WI38 (cell line): ENCODE measurements around the gene GRIK3.

Experiments
- H3K4me3 ChIP-seq: 2 replicates; pipeline ENCODE4 v1.5.1; 2011; ENCODE audit warnings: low read depth, mild to moderate bottlenecking, control low read depth, low read length
- TF ChIP-seq, protein P1 (sequence below): IDR thresholded peaks from 2 replicates; pipeline ENCODE4 v1.5.1; 2012; ENCODE audit warnings: low read depth, mild to moderate bottlenecking, control low read depth, low read length

The GRIK3 gene

DNA sequence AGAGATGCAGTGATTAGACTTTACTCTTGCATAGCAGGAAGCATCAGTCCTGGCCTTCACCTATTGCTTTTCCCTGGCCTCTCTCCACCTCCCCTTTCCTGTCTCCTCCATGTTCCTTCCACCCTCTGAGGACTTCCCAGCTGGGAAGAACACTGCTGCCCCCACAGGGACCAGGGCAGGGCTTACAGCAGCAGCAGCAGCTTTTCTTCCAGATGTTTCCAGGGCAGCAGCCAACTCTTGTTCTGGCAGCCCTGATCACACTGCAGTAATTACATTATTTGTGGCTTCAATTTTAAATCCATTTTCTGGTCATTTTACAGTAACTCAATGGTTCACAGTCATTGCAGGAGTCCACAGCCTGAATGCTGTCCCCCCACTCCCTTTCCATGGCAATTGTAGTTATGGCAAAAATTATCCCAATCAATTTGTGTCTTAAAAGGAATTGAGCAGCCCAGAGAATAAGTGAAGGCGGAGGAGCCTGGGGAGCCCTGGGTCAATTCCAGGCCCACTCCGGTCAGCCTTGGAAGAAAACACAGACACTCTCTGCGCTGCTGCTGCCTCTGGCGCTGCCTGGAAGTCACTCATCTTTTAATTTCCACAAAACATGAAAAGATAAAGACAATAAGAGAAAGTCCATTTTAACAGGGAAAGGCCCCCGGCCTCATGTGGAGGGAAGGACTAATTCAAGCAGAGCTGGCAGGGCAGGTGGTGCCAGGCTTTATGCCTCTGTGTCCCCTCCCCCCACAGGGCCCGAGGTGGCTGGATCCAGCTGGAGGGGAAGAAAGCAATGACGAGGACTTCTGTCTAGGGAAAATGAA, 148.6 kb downstream of the GRIK3 start:
- TF ChIP-seq, protein P1, sequence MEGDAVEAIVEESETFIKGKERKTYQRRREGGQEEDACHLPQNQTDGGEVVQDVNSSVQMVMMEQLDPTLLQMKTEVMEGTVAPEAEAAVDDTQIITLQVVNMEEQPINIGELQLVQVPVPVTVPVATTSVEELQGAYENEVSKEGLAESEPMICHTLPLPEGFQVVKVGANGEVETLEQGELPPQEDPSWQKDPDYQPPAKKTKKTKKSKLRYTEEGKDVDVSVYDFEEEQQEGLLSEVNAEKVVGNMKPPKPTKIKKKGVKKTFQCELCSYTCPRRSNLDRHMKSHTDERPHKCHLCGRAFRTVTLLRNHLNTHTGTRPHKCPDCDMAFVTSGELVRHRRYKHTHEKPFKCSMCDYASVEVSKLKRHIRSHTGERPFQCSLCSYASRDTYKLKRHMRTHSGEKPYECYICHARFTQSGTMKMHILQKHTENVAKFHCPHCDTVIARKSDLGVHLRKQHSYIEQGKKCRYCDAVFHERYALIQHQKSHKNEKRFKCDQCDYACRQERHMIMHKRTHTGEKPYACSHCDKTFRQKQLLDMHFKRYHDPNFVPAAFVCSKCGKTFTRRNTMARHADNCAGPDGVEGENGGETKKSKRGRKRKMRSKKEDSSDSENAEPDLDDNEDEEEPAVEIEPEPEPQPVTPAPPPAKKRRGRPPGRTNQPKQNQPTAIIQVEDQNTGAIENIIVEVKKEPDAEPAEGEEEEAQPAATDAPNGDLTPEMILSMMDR = no peak
- no peak overlapping the region for H3K4me3 ChIP-seq

DNA sequence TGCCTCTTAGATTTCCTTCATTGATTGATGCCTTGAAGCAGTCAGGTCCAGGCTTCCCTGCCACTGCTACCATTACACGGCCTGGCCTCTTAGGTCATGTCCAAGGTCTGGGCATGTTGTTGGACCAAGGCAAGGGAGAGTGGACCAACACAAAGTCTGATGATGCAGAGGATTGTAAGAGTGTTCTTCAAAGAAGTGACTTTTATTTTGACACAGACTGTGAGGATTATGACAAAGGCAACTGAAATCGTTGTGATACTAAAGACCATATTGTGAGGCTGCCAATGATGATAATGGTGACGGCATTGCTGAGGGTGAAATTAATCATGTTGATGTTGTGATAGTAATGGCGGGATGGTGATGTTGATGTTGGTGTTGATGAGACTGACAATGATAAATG, 149.5 kb downstream of the GRIK3 start:
- no peak overlapping the region for H3K4me3 ChIP-seq
- TF ChIP-seq, protein P1 = no peak

DNA sequence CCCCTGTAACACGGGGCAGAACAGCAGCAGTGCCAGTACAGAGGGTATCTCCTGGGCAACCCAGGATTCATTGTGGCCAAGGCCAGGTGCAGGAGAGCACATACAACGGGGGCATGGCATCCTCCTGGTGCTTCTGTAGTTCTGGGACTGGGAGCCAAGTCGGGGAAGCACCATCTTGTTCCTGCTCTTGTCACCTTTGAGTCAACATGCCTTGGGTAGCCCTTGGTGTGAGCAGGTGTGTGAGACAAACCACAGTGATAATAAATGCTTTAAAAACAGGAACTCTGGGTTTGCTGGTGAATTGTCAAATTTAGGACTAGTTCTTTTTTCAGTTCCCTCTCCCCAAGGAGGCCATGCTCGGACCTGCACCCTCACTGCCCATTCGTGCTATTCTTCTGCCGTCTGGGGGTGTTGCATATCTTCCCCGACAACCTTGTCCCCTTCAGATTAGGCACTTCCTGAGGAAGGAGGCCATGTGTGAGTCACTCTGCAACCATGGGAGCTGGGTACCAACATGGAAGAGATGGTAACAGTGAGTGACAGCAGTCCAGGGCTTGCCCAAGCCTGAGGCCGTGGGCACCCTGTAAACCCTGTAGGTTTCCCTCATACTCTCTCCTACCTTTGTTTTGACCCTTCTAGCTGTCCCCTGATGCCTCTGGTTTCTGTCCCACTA, 150.2 kb downstream of the GRIK3 start:
- TF ChIP-seq, protein P1 = no peak
- H3K4me3 ChIP-seq = no peak overlapping the region

DNA sequence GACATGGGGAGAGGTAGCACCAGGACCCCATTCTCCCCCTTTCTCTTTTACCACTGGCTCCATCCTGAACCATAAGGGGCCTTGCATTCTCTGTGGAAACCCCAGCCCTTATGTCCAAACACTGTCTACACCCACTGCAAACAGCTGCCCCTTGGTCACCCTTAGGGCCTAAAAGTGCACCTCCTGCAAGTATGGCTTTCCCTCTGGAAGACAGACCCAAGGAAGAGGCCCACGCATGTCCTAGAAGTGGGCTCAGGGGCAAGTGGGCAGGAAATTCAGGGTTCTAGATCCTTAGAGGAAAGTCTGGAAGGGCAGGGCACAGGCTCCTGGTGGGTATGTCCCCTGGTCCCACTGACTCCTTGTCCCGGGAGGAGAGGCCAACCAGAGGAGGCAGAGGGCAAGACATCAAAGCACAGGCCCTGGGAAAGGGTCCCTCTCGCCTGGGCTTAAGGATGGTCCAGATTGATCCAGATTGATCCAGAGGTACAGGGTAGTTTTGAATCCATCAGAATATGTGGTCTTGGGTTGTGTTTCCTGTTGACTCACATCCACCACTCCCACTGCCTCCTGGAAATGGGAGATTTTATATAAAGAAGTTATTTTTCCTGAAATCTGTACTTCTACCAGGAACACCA, 150.9 kb downstream of the GRIK3 start:
- TF ChIP-seq, protein P1 = no peak
- H3K4me3 ChIP-seq = no peak overlapping the region

DNA sequence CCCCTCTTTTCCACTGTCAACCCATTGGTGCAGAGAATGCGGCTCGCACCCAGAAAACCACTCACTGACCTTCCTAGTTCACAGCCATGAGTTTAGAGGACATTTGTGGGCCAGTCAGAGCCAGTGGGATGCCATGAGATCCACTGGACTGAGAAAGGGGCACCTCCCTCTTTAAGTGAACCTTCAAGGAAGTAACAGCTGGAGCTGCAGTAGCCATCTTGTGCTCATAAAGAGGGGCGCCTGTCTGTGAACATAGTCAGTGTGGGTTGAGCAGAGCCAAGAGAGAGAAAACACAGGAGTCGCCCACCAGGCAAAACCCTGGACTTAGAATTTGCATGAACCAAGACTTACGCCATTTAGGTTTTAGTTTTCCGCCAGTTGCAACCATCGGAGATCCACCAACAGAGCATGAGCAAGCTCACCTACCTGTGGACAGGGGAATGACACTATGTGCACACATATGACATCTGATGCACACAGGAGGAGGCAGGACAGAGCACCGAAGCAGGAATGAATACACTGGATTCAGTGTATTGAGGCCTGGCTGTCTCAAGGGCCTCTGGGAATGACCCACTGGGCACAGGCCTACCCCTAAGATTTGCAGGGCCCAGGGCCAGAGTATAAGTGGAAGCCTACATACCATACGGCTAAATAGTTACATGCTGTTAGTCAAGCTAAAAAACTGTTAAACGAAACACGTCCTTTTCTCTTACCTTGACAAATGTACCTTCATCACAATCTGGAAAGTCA, 151.6 kb downstream of the GRIK3 start:
- TF ChIP-seq, protein P1 = no peak
- no peak overlapping the region for H3K4me3 ChIP-seq

DNA sequence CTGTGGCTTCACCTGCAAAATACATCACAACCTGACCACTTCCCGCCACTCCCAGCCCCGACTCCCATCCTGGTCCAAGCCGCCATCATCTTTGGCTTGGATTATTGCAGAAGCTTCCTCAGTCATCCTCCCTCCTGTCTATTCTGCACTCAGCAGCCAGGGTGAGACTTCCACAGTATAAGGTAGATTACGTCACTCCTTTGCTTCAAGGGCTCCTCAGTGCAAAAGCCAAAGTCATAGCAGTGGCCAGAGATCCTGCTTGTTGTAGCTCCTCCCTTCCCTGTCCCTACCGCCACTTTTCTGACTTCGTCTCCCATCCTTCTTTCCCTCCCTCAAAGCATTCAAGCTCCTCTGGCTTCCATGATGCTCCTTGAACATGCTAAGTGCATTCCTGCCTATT, 152.8 kb downstream of the GRIK3 start:
- no peak overlapping the region for H3K4me3 ChIP-seq
- TF ChIP-seq, protein P1 = no peak
